ENCODE measurements around the gene NAALADL2. TPM values are rescaled to one million over a fixed set of nuclear protein-coding genes. Genes with fewer than 3 reads are reported as not detected.
"Not testable (repeated sequence)": the region's sequence is repeated elsewhere in the genome, so short reads cannot be mapped to it uniquely, and the experiment has no call there.

The NAALADL2 gene
- total RNA-seq, 4 donors from 2014 or later = 0.26 to 218 (median 17.4) TPM

DNA sequence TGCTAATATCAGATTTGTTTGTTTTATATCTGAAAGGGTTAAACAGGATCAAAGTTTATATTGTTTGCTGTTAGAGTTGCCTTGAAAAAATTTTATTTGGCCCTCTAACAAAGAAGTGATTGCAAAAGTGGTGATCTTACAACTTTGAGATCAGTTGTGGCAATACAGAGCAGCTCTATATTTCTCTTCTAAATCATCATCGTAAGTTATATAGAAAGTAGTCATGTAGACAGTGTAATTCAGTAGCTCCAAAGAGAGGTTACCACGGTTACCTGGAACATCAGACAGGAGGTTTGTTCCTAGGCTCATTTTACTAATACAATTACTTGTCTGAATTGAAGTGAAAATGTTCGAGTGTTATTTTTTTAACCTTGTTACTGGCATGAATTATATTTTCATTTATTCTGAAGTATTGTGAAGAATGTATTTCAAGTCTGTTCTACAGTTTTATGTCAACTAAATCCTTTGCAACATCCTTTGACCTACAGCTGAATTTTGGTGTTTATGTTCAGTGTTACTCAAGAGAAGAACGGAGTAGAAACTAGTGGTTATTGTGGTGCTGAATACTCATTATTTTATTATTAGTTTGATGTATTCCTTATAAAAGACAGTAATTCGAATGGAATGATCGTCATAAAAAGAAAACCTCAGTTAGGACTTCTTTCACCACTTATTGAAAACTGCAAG, 214.2 kb downstream of the NAALADL2 start:
- H3K36me3 ChIP-seq = no peaks in the 10 kb centered on the region
- no peaks in the 10 kb centered on the region for H3K27me3 ChIP-seq
- intact Hi-C loops (cut with DNase I; ENCODE audit: low total_unique reads) = no loop called here
- no peak overlapping the region for H3K27ac ChIP-seq
- no peak overlapping the region for H3K4me3 ChIP-seq
- no peaks in the 10 kb centered on the region for H3K4me1 ChIP-seq
- no peak for TF ChIP-seq POLR2A (IDR thresholded peaks at IDR 0.05)
- no peak for TF ChIP-seq CTCF (IDR thresholded peaks at IDR 0.05)
- H3K9me3 ChIP-seq = no peaks in the 10 kb centered on the region
- no peak for DNase-seq

DNA sequence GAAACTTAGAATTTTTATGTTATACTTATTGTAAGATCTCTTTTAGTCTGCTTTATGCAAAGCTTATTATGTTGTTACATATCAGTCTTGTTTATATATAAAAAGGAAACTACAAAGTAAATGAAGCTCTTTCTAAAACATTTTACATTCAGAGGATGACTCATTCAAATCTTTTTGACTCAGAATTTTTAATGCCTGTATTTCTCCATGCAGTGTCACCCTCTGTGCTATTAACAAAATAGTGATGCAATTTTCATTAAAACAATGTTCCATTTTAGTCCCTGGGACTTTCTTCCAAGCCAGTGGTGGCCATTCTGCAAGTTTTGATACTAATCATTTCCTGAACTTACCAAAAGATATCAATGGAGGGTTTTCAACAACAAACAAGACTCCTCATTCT, 216.1 kb downstream of the NAALADL2 start:
- no peak overlapping the region for H3K4me3 ChIP-seq
- no peak overlapping the region for H3K27ac ChIP-seq
- no peaks in the 10 kb centered on the region for H3K36me3 ChIP-seq
- intact Hi-C loops (cut with DNase I; ENCODE audit: low total_unique reads) = no loop called here
- no peak for DNase-seq
- no peaks in the 10 kb centered on the region for H3K4me1 ChIP-seq
- TF ChIP-seq CTCF (IDR thresholded peaks at IDR 0.05) (no peak), POLR2A (IDR thresholded peaks at IDR 0.05) (no peak)
- H3K9me3 ChIP-seq = no peaks in the 10 kb centered on the region
- no peaks in the 10 kb centered on the region for H3K27me3 ChIP-seq

- Histone ChIP-seq H3K4me3 (no peak overlapping the region), H3K27ac (no peak overlapping the region), H3K9me3 (no peaks in the 10 kb centered on the region), H3K27me3 (no peaks in the 10 kb centered on the region), H3K4me1 (no peaks in the 10 kb centered on the region), H3K36me3 (no peaks in the 10 kb centered on the region)
- DNase-seq = no peak
- intact Hi-C loops (cut with DNase I; ENCODE audit: low total_unique reads) = no loop called here
- TF ChIP-seq CTCF (IDR thresholded peaks at IDR 0.05) = no peak
- TF ChIP-seq POLR2A (IDR thresholded peaks at IDR 0.05) = no peak
Observed at GRCh38 chr3:175077216-175077615, 218.1 kb downstream of the NAALADL2 start.

GRCh38 chr3:175082631-175083030, 223.5 kb downstream of the NAALADL2 start:
- H3K4me1 ChIP-seq = no peaks in the 10 kb centered on the region
- intact Hi-C loops (cut with DNase I; ENCODE audit: low total_unique reads) = no loop called here
- no peaks in the 10 kb centered on the region for H3K27me3 ChIP-seq
- no peaks in the 10 kb centered on the region for H3K9me3 ChIP-seq
- no peak overlapping the region for H3K27ac ChIP-seq
- H3K4me3 ChIP-seq = no peak overlapping the region
- TF ChIP-seq CTCF (IDR thresholded peaks at IDR 0.05) = no peak
- TF ChIP-seq POLR2A (IDR thresholded peaks at IDR 0.05) = no peak
- no peak for DNase-seq
- H3K36me3 ChIP-seq = no peaks in the 10 kb centered on the region

DNA sequence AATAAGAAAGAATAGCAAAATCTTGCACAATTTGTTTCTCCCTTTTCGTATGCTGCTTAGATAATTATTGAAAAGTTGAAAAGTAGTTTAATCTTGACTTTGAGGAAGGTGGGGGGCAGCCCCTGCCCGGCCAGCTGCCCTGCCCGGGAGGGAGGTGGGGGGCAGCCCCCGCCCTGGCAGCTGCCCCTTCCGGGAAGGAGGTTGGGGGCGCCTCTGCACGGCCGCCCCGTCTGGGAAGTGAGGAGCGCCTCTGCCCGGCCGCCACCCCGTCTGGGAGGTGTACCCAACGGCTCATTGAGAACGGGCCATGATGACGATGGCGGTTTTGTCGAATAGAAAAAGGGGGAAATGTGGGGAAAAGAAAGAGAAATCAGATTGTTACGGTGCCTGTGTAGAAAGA, 228.0 kb downstream of the NAALADL2 start:
- H3K4me3 ChIP-seq; intact Hi-C loops (cut with DNase I; ENCODE audit: low total_unique reads); H3K4me1 ChIP-seq; DNase-seq; H3K9me3 ChIP-seq; H3K27me3 ChIP-seq; H3K36me3 ChIP-seq; H3K27ac ChIP-seq: not testable (repeated sequence)

Data from uterus (tissue), 4 donors.